Right renal cortex interstitium (tissue), 3 donors: ENCODE data around the gene WNK3. TPM values are rescaled to one million over a fixed set of nuclear protein-coding genes. Genes with fewer than 3 reads are reported as not detected.

Experiments
- DNase-seq, 3 donors: peaks; one replicate each; pipeline ENCODE4 v3.0.0-alpha.2; 2013; ENCODE audit warnings: low read depth in 3 of 3, low spot score in 2 of 3
- polyA plus RNA-seq, 3 donors: library from polyadenylated mRNA; unstranded; fragments of 120-200 nt; gene quantifications; one replicate each; pipeline ENCODE4 v1.2.1, GENCODE V29; 2013; ENCODE audit not compliant: insufficient read length in 3 of 3

WNK3 gene
- polyA plus RNA-seq, 3 donors, result 4.7 to 5.2 (median 4.7) TPM

- no peak for DNase-seq
Measured at GRCh38 chrX:54246866-54247265, 111.0 kb downstream of the WNK3 start.

DNA sequence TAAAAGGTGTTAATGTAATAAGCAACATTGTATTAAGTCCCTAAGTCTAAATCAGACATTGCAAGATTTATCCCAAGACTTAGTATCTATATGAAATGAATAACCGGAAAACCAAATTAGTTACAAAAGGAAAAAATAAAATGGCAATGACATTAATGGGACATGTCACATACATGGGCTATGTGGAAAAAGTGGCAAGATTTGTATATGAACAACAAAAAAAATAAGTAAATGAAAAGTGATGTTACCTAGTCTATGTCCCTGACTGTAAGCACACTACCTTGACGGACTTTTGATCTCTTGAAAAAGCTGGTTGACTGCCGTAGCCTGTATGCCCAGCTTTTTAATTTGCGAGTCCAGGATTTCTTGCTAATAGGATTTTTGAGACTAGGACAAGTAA is 119.3 kb downstream of the WNK3 start:
- DNase-seq, result no peak

DNA sequence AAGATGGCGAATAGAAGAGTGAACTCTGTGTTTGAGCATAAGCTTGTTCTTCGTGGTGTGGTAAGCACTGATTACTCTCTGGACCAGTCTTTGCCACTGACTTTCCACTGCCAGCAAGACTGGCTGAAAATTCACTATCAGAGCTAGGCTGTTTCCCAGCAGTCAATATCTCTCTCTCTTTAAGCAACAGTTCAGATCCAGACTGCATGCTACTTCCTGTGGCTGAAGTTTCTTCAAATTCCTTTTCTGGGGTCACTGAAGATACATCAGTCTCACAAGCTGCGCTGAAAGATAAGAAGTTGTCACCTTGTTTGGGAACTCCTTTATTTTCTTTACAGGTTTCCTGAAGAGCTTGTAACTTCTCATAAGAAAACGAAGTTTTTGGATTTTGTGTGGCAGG is 120.8 kb downstream of the WNK3 start:
- DNase-seq, result no peak

DNA sequence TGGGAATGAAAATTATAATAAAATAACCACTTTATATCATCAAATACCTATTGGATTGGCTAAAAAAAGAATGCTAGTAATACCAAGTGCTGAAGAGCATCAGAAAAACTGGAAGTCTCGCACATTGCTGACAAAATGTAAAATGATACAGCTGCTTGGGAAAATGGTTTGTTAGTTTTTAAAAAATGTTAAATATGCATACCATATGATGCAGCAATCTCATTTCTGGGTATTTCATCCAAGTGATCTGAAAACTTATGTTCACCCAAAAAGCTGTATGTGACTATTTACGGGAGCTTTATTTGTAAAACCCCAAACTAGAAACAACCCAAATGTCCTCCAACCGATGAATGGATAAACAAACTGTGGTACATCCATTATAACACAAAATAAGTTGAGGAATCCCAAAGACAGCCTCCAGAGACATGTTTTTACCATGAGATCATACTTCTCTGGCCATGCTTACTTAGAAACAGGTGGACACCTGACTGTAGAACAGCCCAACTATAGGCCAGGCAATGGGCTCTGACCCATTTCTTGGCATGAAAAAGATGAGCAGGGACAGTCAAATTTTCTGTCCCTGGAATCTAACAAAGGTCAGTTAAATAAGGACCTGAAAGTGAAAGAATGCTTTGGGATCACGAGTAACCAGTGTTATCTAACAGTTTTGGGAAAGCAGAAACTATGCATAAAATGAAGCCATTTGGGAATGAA is 127.3 kb downstream of the WNK3 start:
- DNase-seq, result no peak

- DNase-seq, result no peak
Measured at GRCh38 chrX:54223581-54223980, 134.3 kb downstream of the WNK3 start.

GRCh38 chrX:54213603-54214002 is 144.2 kb downstream of the WNK3 start:
- no peak for DNase-seq

- DNase-seq, result no peak
Measured at GRCh38 chrX:54208531-54208930, 149.3 kb downstream of the WNK3 start.

DNA sequence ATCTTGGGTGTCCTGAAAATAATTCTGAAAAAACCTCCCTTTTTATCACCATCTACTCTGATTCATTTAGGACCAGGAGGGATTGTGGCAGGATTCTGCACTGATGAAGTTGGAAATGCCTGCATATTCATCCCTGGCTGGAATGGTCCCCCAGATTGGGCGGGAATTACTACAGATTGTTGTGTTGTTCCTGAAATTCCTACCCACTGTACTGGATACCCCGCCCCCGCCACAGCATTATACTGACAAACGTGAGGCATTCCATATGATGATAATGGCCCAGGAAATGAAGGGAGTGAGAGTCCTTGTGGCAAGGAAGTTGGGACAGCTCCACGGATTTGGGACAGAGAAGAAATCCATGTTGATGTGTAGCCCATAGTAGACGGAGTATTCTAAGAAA is 159.6 kb downstream of the WNK3 start:
- no peak for DNase-seq

DNA sequence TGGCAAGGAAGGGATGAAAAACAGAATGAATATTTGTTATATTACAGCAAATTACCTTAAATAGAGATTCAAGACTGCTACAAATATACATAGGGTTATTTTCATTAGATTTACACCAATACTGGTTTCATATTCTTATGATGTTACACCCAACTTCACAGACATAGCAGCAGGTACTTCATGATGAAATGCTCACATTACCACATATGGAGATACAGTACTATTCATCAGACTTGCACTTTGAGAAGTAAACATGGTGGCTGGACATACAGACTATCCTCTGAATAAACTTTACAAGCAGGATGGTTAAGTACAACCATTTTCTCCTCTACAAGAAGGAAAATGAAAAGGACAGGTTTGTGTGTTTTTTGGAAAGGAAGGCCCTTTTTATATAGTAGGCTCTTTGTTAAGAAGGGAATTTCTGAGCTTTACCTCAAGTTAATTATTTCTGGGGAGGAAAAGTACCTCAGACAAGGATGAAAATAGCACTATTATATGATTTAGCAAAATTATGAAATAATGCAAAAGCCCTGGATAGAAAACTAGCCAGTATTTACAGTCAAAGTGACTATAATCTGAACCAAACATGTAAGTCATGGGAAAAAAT is 162.8 kb downstream of the WNK3 start:
- DNase-seq, result no peak

DNA sequence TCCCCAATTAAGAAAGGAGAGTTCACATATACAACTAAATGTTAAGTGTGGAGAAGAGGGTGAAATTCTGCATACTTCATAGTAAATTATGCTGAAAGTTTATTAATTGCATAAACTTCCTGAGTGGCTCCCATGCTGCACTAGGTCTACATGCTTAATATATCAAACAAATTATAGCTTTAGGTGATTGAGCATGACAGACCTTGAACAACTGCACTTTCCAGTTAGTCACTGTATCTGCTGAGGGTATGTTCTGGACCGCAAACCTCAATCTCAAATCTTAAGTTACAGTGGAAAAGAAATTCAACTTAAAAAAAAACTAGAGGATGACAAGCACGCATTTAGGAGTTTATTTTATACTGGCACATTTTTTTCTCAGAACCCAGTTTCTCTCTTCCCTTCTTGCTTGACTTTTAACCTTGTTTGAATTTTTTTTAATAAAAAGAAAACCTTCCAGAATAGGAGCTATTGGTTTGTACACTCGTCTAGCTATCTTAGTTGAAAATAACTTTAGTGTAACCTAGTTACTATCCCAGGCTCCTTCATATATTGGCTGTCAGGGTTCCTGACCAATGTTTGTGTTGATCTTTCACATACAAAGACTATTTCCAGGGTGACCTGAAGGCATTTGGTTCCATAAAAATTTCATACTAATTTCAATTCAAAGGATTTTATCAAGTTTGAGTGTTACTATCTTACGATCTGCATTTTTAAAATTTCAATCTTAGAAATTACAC is 164.6 kb downstream of the WNK3 start:
- DNase-seq, result no peak

GRCh38 chrX:54184474-54184873 is 173.4 kb downstream of the WNK3 start:
- no peak for DNase-seq

- peak; percentile 54 to 59 (median 55) for DNase-seq
Measured at GRCh38 chrX:54182864-54183613, 174.8 kb downstream of the WNK3 start, which contains the start of gene FAM120C. Gene FAM120C, minus strand, starts transcription at chrX:54183254. Its CDS starts 56 bp downstream, at chrX:54183198.

DNA sequence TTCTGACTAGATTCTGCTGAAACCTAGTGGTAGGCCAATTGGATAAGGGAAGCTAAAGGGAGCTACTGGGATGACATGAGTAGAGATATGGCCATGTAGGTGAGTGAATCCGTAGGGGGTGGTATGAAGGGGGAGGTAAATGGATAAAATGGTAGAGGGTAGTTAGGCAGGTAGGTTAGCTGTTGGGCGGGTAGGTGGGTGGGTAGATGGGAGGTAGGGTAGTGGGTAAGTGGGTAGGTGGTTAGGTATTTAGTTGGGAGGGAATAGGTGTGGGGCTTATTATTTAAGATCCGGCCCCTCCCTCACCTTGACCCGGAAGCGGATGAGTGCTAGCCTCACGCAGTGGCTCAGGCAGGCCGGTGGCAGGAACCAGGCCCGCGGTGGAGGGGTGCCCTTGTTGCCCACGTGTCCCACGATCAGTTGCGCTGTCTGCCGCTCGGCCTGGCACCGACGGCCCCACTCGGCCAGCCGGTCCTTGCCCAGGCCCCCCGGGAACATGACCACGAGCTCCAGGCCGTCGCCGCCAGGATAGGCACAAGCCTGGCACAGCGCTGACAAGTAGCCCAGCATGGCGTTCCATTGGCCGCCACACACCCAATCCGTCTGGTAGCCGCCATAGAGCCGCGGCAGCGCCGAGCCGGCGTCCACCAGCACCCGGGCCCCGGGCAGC is 175.5 kb downstream of the WNK3 start:
- no peak for DNase-seq

- no peak for DNase-seq
Measured at GRCh38 chrX:54181202-54181953, 176.5 kb downstream of the WNK3 start.

GRCh38 chrX:54180403-54180802 is 177.4 kb downstream of the WNK3 start:
- DNase-seq, result no peak

DNA sequence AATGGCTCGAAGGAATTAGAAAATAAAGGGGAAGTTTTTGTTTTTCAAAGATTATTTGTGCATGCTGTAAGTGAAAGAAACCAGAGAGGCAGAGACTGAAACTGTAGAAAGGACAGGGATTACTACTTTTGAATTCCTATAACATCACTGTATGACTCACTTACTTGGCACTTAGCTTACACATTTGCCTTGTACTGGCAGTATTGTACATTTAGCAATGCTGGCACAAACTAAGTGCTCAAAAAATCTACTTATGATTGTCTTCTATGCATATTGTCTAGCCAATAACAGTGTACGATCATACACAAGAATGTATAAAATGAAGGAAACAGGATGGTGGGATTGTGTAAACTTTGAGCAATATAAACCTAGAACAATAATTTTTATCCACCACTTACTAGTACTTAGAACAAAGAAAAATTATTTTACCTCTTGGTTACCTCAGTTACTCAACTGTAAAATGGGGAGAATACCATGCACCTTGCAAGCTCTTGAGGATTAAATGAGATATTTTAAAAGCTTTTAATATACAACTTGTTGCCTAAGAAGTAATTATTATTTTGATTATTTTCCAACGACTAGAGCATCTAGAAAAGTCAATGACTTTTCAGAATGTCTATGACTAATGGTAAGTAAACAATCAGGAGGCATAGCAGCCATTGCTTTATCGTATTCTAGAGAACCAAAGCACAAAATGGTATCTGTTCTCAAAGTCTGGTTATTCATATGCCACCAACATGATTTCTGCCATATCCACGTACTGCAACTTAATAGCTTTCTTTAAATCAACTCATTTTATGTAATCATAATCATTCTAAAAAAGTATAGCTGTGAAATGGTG is 179.5 kb downstream of the WNK3 start:
- no peak for DNase-seq

DNA sequence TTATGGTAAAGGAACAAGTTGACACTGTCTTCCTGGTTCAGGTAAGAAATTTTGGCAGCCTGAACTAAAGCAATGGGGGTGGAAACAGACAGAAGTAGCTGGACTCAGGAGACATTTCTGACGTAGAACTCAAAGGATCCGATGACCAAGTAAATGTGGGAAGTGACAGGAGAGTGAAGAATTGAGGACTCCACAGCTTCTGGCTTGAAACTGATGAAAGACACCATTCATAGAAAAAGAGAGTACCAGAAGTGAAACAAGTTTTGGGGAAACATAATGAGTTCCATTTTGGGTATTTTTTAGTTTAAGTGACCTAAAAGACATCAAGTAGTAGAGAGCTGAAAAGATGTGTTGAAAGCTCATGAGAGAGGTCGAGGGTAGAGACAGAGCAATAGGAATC is 180.5 kb downstream of the WNK3 start:
- DNase-seq, result no peak

DNA sequence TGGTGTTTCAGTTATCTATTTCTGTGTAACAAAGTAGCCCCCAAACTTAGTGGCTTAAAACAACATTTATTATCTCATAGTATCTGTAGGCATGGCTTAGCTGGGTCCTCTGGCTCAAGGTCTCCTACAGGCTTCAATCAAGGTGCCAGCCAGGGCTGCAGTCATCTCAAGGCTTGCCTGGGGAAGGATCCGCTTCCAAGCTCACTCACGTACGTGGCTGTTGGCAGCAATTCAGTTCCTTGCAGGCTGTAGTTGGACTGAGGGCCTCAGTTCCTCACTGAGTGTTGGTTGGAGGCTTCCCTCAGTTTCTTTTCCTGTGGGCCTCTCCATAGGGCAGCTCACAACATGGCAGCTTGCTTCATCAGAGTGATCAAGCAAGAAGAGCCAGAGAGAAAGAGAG is 184.1 kb downstream of the WNK3 start:
- DNase-seq, result no peak

DNA sequence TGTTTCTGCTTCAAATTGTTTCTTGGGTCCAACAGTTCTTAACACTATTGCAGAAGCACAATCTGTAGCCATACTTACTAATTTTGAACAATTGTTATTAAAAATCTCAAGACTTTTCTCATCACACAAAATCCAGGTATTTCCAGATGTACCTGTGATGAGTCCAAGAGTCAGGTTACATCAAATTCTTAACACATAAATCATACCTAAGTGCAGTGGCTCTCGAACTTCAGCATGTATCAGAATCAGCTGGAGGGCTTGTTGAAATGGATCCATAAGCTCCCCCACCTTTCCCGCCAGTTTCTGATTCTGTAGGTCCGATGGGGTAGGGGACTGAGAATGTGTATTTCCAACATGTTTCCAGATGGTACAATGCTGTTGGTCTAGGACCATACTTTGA is 185.4 kb downstream of the WNK3 start:
- no peak for DNase-seq
